Ovary (tissue), 3 donors: Measurements from ENCODE around the gene SET.
"Not testable (repeated sequence)": the region's sequence is repeated elsewhere in the genome, so short reads cannot be mapped to it uniquely, and the experiment has no call there.

ENCODE experiments used
- CTCF ChIP-seq, 3 donors: fragments of 450-650 bp in 2 of 3; fragments of 200-600 bp in 1 of 3; IDR thresholded peaks; one replicate each; pipeline versions ENCODE4 v1.5.1 to v1.8.0; 2016 to 2022; ENCODE audit warnings: antibody characterized with exemption in 3 of 3, mild to moderate bottlenecking in 1 of 3
- EP300 ChIP-seq: sonication (generic); formaldehyde crosslinking; IDR thresholded peaks from one replicate; pipeline ENCODE4 v1.6.1; 2017; ENCODE audit warnings: antibody characterized with exemption
- POLR2A ChIP-seq: fragments of 450-650 bp; IDR thresholded peaks from one replicate; pipeline ENCODE4 v1.6.1; 2017; ENCODE audit warnings: antibody characterized with exemption, mild to moderate bottlenecking, moderate library complexity
- donor health status: DM: no; HTN: no; CAD: no.

- not testable (repeated sequence) for TF ChIP-seq POLR2A; CTCF (IDR thresholded peaks at IDR 0.05); EP300
These were observed 10.2 kb downstream of the SET start for GRCh38 chr9:128699096-128699795.
